ENCODE data around the gene CRY2.
"Not testable (repeated sequence)": the region's sequence is repeated elsewhere in the genome, so short reads cannot be mapped to it uniquely, and the experiment has no call there.

Gene CRY2

DNA sequence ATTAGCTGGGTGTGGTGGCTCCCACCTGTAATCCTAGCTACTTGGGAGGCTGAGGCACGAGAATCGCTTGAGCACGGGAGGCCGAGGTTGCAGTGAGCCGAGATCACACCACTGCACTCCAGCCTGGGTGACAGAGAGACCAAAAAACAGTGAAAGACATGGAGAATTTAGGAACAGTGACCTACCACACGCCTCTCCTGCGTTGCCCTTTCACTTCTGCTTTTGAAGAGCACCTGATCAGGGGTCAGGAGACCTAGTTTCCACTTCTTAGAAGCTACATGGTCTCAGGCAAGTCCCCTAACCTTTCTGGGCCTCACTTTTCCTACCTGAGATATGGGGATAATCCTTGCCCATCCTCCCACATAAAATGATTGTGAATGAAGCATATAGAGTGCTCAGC is 30.1 kb upstream of the CRY2 start:
- Histone ChIP-seq H2AK5ac (ENCODE audit: low read depth, low read length) (no peak overlapping the region), H2BK120ac (ENCODE audit: low read depth, low read length) (no peak overlapping the region), H2AFZ (ENCODE audit: low read length) (no peak overlapping the region), H3K79me1 (ENCODE audit: low read depth, low read length) (no peaks in the 10 kb centered on the region), H3K9ac (ENCODE audit: low read depth, low read length, poor library complexity) (no peak overlapping the region), H2BK12ac (ENCODE audit: low read length) (no peak overlapping the region), H3K27me3 (ENCODE audit: control insufficient read depth in 3 of 3, insufficient read depth in 3 of 3, low read depth in 1 of 3, low read length in 3 of 3) (peaks cover 0 to 4% (median 0%) of the 10 kb centered on the region in 3 experiments), H3K9me3 (replicated peaks in 1 of 2; ENCODE audit: control insufficient read depth in 2 of 2, insufficient read depth in 1 of 2, low read depth in 1 of 2, low read length in 2 of 2) (no peaks in the 10 kb centered on the region), H3K36me3 (replicated peaks in 1 of 2; ENCODE audit: control insufficient read depth in 2 of 2, insufficient read depth in 2 of 2, low read length in 2 of 2) (peaks cover under 1 to 2% of the 10 kb centered on the region in 2 donors), H3K4ac (ENCODE audit: low read length) (no peak overlapping the region), H3K27ac (replicated peaks; ENCODE audit: low read length) (no peak overlapping the region), H3K18ac (ENCODE audit: low read length) (no peak overlapping the region), H3K4me2 (ENCODE audit: insufficient read depth, low read length, poor library complexity, severe bottlenecking) (no peak overlapping the region), H2BK15ac (ENCODE audit: low read length) (no peak overlapping the region), H3K4me1 (ENCODE audit: control insufficient read depth in 2 of 2, insufficient read depth in 1 of 2, low read depth in 1 of 2, low read length in 2 of 2) (peaks cover 2 to 3% of the 10 kb centered on the region in 2 donors), H4K91ac (ENCODE audit: low read depth, low read length, poor library complexity) (no peak overlapping the region), H2BK5ac (ENCODE audit: low read length) (no peak overlapping the region), H4K8ac (ENCODE audit: low read depth, low read length) (no peak overlapping the region), H3K14ac (ENCODE audit: low read length) (no peak overlapping the region), H3K23ac (ENCODE audit: low read depth, low read length, poor library complexity) (no peak overlapping the region), H3K4me3 (ENCODE audit: low read length in 2 of 2) (no peak overlapping the region)
- DNase-seq (ENCODE audit: low spot score), result no peak
- no CpG with 5 or more reads among the region's 7 CpGs for WGBS, 2 donors (ENCODE audit: extremely low coverage in 2 of 2, insufficient read length in 2 of 2, insufficient replicate concordance in 1 of 2)

DNA sequence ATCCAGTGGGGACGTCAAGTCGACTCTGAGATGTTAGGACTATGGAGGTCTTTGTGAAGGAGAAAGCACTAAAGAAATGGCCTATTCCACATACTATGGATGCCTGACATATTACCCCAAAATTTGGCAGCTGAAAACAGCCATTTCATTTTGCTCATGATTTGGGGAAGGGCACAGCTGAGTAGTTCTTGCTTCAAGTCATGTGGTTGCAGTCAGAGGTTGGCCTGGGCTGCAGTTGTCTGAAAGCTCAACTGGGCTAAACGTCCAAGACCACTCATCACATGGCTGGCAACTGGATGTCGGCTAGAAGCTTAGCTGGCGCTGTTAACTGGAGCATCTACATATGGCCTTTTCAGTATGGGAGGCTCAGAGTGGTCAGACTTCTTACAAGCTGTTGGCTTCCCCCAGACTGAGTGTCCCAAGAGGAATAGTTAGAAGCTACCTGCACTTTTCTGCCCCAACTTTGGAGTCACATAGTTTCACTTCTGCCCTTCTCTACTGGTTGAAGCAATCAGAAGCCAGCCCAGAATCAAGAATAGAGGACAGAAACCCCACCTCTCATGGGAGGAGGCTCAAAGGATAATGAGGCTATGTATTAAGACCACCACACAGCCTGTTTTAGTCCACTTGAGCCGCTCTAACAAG is 28.2 kb upstream of the CRY2 start:
- Histone ChIP-seq H2BK15ac (ENCODE audit: low read length) (no peak overlapping the region), H3K4me1 (ENCODE audit: control insufficient read depth in 2 of 2, insufficient read depth in 1 of 2, low read depth in 1 of 2, low read length in 2 of 2) (peaks cover 3 to 6% of the 10 kb centered on the region in 2 donors), H2BK5ac (ENCODE audit: low read length) (no peak overlapping the region), H2AK5ac (ENCODE audit: low read depth, low read length) (no peak overlapping the region), H3K23ac (ENCODE audit: low read depth, low read length, poor library complexity) (no peak overlapping the region), H4K8ac (ENCODE audit: low read depth, low read length) (no peak overlapping the region), H3K4ac (ENCODE audit: low read length) (no peak overlapping the region), H3K18ac (ENCODE audit: low read length) (no peak overlapping the region), H2BK12ac (ENCODE audit: low read length) (no peak overlapping the region), H3K79me1 (ENCODE audit: low read depth, low read length) (no peaks in the 10 kb centered on the region), H3K14ac (ENCODE audit: low read length) (no peak overlapping the region), H2AFZ (ENCODE audit: low read length) (no peak overlapping the region), H3K27ac (replicated peaks; ENCODE audit: low read length) (no peak overlapping the region), H3K4me2 (ENCODE audit: insufficient read depth, low read length, poor library complexity, severe bottlenecking) (no peak overlapping the region), H3K4me3 (ENCODE audit: low read length in 2 of 2) (no peak overlapping the region), H4K91ac (ENCODE audit: low read depth, low read length, poor library complexity) (no peak overlapping the region), H3K36me3 (replicated peaks in 1 of 2; ENCODE audit: control insufficient read depth in 2 of 2, insufficient read depth in 2 of 2, low read length in 2 of 2) (no peaks in the 10 kb centered on the region), H2BK120ac (ENCODE audit: low read depth, low read length) (no peak overlapping the region), H3K9me3 (replicated peaks in 1 of 2; ENCODE audit: control insufficient read depth in 2 of 2, insufficient read depth in 1 of 2, low read depth in 1 of 2, low read length in 2 of 2) (no peaks in the 10 kb centered on the region), H3K9ac (ENCODE audit: low read depth, low read length, poor library complexity) (no peak overlapping the region), H3K27me3 (ENCODE audit: control insufficient read depth in 3 of 3, insufficient read depth in 3 of 3, low read depth in 1 of 3, low read length in 3 of 3) (peaks cover 0 to 8% (median 0%) of the 10 kb centered on the region in 3 experiments)
- WGBS, 2 donors (ENCODE audit: extremely low coverage in 2 of 2, insufficient read length in 2 of 2, insufficient replicate concordance in 1 of 2), result no CpG with 5 or more reads among the region's 6 CpGs
- no peak for DNase-seq (ENCODE audit: low spot score)

- peaks cover 0 to 15% (median 0%) of the 10 kb centered on the region in 3 experiments for H3K27me3 ChIP-seq (ENCODE audit: control insufficient read depth in 3 of 3, insufficient read depth in 3 of 3, low read depth in 1 of 3, low read length in 3 of 3)
- no peak overlapping the region for H2BK5ac ChIP-seq (ENCODE audit: low read length)
- no peak overlapping the region for H2AFZ ChIP-seq (ENCODE audit: low read length)
- WGBS, 2 donors (ENCODE audit: extremely low coverage in 2 of 2, insufficient read length in 2 of 2, insufficient replicate concordance in 1 of 2), result no CpG with 5 or more reads among the region's 5 CpGs
- no peak overlapping the region for H4K91ac ChIP-seq (ENCODE audit: low read depth, low read length, poor library complexity)
- no peak overlapping the region for H3K18ac ChIP-seq (ENCODE audit: low read length)
- H3K4me3 ChIP-seq (ENCODE audit: low read length in 2 of 2), result no peak overlapping the region
- H3K4me2 ChIP-seq (ENCODE audit: insufficient read depth, low read length, poor library complexity, severe bottlenecking), result no peak overlapping the region
- no peaks in the 10 kb centered on the region for H3K36me3 ChIP-seq (replicated peaks in 1 of 2; ENCODE audit: control insufficient read depth in 2 of 2, insufficient read depth in 2 of 2, low read length in 2 of 2)
- H3K4me1 ChIP-seq (ENCODE audit: control insufficient read depth in 2 of 2, insufficient read depth in 1 of 2, low read depth in 1 of 2, low read length in 2 of 2), result peaks cover 3 to 6% of the 10 kb centered on the region in 2 donors
- H3K4ac ChIP-seq (ENCODE audit: low read length), result no peak overlapping the region
- no peak overlapping the region for H2BK120ac ChIP-seq (ENCODE audit: low read depth, low read length)
- H3K23ac ChIP-seq (ENCODE audit: low read depth, low read length, poor library complexity), result no peak overlapping the region
- H2BK15ac ChIP-seq (ENCODE audit: low read length), result no peak overlapping the region
- no peak overlapping the region for H3K14ac ChIP-seq (ENCODE audit: low read length)
- no peaks in the 10 kb centered on the region for H3K9me3 ChIP-seq (replicated peaks in 1 of 2; ENCODE audit: control insufficient read depth in 2 of 2, insufficient read depth in 1 of 2, low read depth in 1 of 2, low read length in 2 of 2)
- DNase-seq (ENCODE audit: low spot score), result no peak
- H3K79me1 ChIP-seq (ENCODE audit: low read depth, low read length), result no peaks in the 10 kb centered on the region
- no peak overlapping the region for H2BK12ac ChIP-seq (ENCODE audit: low read length)
- H4K8ac ChIP-seq (ENCODE audit: low read depth, low read length), result no peak overlapping the region
- H2AK5ac ChIP-seq (ENCODE audit: low read depth, low read length), result no peak overlapping the region
- H3K27ac ChIP-seq (replicated peaks; ENCODE audit: low read length), result no peak overlapping the region
- H3K9ac ChIP-seq (ENCODE audit: low read depth, low read length, poor library complexity), result no peak overlapping the region
Measured at GRCh38 chr11:45820211-45820857, 26.9 kb upstream of the CRY2 start.

GRCh38 chr11:45826492-45826891 is 20.8 kb upstream of the CRY2 start:
- peaks cover 0 to 65% (median 0%) of the 10 kb centered on the region in 3 experiments for H3K27me3 ChIP-seq (ENCODE audit: control insufficient read depth in 3 of 3, insufficient read depth in 3 of 3, low read depth in 1 of 3, low read length in 3 of 3)
- H2AFZ ChIP-seq (ENCODE audit: low read length); H3K4me2 ChIP-seq (ENCODE audit: insufficient read depth, low read length, poor library complexity, severe bottlenecking); H3K23ac ChIP-seq (ENCODE audit: low read depth, low read length, poor library complexity); H3K79me1 ChIP-seq (ENCODE audit: low read depth, low read length); H2AK5ac ChIP-seq (ENCODE audit: low read depth, low read length); H4K91ac ChIP-seq (ENCODE audit: low read depth, low read length, poor library complexity); H3K4me3 ChIP-seq (ENCODE audit: low read length in 2 of 2); H3K4ac ChIP-seq (ENCODE audit: low read length); DNase-seq (ENCODE audit: low spot score); H2BK12ac ChIP-seq (ENCODE audit: low read length); H3K27ac ChIP-seq (replicated peaks; ENCODE audit: low read length); H3K14ac ChIP-seq (ENCODE audit: low read length); H3K36me3 ChIP-seq (replicated peaks in 1 of 2; ENCODE audit: control insufficient read depth in 2 of 2, insufficient read depth in 2 of 2, low read length in 2 of 2); H3K4me1 ChIP-seq (ENCODE audit: control insufficient read depth in 2 of 2, insufficient read depth in 1 of 2, low read depth in 1 of 2, low read length in 2 of 2); H2BK15ac ChIP-seq (ENCODE audit: low read length); H3K9ac ChIP-seq (ENCODE audit: low read depth, low read length, poor library complexity); H3K18ac ChIP-seq (ENCODE audit: low read length); H3K9me3 ChIP-seq (replicated peaks in 1 of 2; ENCODE audit: control insufficient read depth in 2 of 2, insufficient read depth in 1 of 2, low read depth in 1 of 2, low read length in 2 of 2); H2BK120ac ChIP-seq (ENCODE audit: low read depth, low read length); H4K8ac ChIP-seq (ENCODE audit: low read depth, low read length); H2BK5ac ChIP-seq (ENCODE audit: low read length): not testable (repeated sequence)
- WGBS, 2 donors (ENCODE audit: extremely low coverage in 2 of 2, insufficient read length in 2 of 2, insufficient replicate concordance in 1 of 2), result no CpG with 5 or more reads among the region's 7 CpGs
